ENCODE results near the gene SEMA5B. TPM values are rescaled to one million over a fixed set of nuclear protein-coding genes. Genes with fewer than 3 reads are reported as not detected.

Gene SEMA5B
- total and polyA plus RNA-seq, 4 donors: 0.20 to 1.1 (median 0.23) TPM

DNA sequence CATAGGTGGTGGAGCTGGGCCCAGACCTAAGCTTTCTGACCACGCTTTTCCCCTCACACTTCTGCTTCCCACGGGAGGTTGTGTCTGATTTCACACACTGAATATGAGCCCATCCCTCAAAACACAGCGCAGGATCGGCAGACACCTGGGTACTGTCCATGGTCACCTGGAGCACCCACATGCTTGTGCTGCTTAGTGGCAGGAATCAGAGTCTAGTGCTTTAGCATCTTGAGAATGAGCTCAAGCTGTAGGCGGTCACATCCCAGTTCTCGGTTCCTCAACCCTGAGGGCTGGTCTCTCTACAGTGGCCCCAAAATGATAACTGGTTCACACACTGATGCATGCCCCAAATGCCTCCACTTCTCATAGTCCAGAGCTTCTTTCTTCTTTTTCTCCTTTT, 111.0 kb downstream of the SEMA5B start:
- Histone ChIP-seq H3K36me3 (ENCODE audit: control insufficient read depth in 4 of 4, insufficient read depth in 3 of 4, low read depth in 1 of 4, low read length in 3 of 4) (no peaks in the 10 kb centered on the region), H3K4me1 (ENCODE audit: control insufficient read depth in 4 of 4, insufficient read depth in 4 of 4, low read length in 3 of 4) (no peaks in the 10 kb centered on the region), H3K9ac (ENCODE audit: low read depth in 1 of 2, low read length in 2 of 2) (no peak overlapping the region), H3K9me3 (ENCODE audit: control insufficient read depth in 4 of 4, low read length in 3 of 4) (no peaks in the 10 kb centered on the region), H3K27me3 (ENCODE audit: control insufficient read depth in 4 of 4, insufficient read depth in 4 of 4, low read length in 3 of 4) (peaks cover 0 to 7% (median under 1%) of the 10 kb centered on the region in 4 donors), H3K27ac (ENCODE audit: low read depth in 1 of 2, low read length in 2 of 2) (no peak overlapping the region), H3K4me3 (ENCODE audit: low read depth in 1 of 3, low read length in 3 of 3) (no peak overlapping the region)
- 79% methylated on average over 6 of the region's 6 CpGs for WGBS
- DNase-seq (ENCODE audit: low spot score): no peak
- TF ChIP-seq YY1 (IDR thresholded peaks at IDR 0.05): no peak
- no peak for TF ChIP-seq CTCF (IDR thresholded peaks at IDR 0.05; ENCODE audit: low read depth, low read length, missing input control)

DNA sequence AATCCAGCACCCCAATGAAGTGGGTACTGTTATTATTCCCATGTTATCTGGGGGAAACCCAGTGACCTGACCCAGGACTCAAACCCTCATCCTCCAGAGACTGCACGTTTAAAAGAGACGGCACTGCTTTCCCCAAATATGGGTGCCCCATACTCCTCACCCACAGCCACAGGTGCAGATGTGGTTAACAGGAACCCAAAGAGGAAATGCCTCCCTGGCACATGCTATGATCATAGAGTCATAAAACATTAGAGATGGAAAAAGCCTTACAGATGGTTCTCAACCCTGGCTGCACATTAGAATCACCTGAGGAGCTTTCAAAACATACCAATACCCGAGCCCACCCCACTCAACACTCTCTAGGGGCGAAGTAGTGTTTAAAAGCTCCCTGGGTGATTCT, 111.5 kb downstream of the SEMA5B start:
- WGBS: 80% methylated on average over 4 of the region's 4 CpGs
- Histone ChIP-seq H3K4me3 (ENCODE audit: low read depth in 1 of 3, low read length in 3 of 3) (no peak overlapping the region), H3K36me3 (ENCODE audit: control insufficient read depth in 4 of 4, insufficient read depth in 3 of 4, low read depth in 1 of 4, low read length in 3 of 4) (no peaks in the 10 kb centered on the region), H3K27me3 (ENCODE audit: control insufficient read depth in 4 of 4, insufficient read depth in 4 of 4, low read length in 3 of 4) (peaks cover 0 to 7% (median 0%) of the 10 kb centered on the region in 4 donors), H3K9me3 (ENCODE audit: control insufficient read depth in 4 of 4, low read length in 3 of 4) (no peaks in the 10 kb centered on the region), H3K9ac (ENCODE audit: low read depth in 1 of 2, low read length in 2 of 2) (no peak overlapping the region), H3K27ac (ENCODE audit: low read depth in 1 of 2, low read length in 2 of 2) (no peak overlapping the region), H3K4me1 (ENCODE audit: control insufficient read depth in 4 of 4, insufficient read depth in 4 of 4, low read length in 3 of 4) (no peaks in the 10 kb centered on the region)
- no peak for DNase-seq (ENCODE audit: low spot score)
- TF ChIP-seq ATF3 (IDR thresholded peaks at IDR 0.05): no peak
- no peak for TF ChIP-seq RXRA (IDR thresholded peaks at IDR 0.05)
- no peak for TF ChIP-seq HNF4A (conservative IDR thresholded peaks at IDR 0.05)

- H3K27ac ChIP-seq (ENCODE audit: low read depth in 1 of 2, low read length in 2 of 2): no peak overlapping the region
- TF ChIP-seq, protein P1, sequence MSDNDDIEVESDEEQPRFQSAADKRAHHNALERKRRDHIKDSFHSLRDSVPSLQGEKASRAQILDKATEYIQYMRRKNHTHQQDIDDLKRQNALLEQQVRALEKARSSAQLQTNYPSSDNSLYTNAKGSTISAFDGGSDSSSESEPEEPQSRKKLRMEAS (IDR thresholded peaks at IDR 0.05): no peak
- no peak for TF ChIP-seq HNF4A (conservative IDR thresholded peaks at IDR 0.05)
- no peak for TF ChIP-seq REST (IDR thresholded peaks at IDR 0.05)
- no peak for TF ChIP-seq JUND (IDR thresholded peaks at IDR 0.05)
- no peak for TF ChIP-seq NR2F2 (IDR thresholded peaks at IDR 0.05)
- no peak for TF ChIP-seq TAF1 (conservative IDR thresholded peaks at IDR 0.05)
- no peak for TF ChIP-seq HNF4G (IDR thresholded peaks at IDR 0.05)
- no peak for TF ChIP-seq ATF3 (IDR thresholded peaks at IDR 0.05)
- TF ChIP-seq SP1 (IDR thresholded peaks at IDR 0.05): no peak
- TF ChIP-seq GABPA (IDR thresholded peaks at IDR 0.05 in 1 of 2, conservative IDR thresholded peaks at IDR 0.05 in 1 of 2): no peak
- TF ChIP-seq YY1 (IDR thresholded peaks at IDR 0.05): no peak
- TF ChIP-seq RAD21 (IDR thresholded peaks at IDR 0.05): no peak
- TF ChIP-seq FOXA1 (IDR thresholded peaks at IDR 0.05): no peak
- no peak for TF ChIP-seq EGR1 (IDR thresholded peaks at IDR 0.05; ENCODE audit: low read depth in 2 of 2)
- TF ChIP-seq, protein P2, sequence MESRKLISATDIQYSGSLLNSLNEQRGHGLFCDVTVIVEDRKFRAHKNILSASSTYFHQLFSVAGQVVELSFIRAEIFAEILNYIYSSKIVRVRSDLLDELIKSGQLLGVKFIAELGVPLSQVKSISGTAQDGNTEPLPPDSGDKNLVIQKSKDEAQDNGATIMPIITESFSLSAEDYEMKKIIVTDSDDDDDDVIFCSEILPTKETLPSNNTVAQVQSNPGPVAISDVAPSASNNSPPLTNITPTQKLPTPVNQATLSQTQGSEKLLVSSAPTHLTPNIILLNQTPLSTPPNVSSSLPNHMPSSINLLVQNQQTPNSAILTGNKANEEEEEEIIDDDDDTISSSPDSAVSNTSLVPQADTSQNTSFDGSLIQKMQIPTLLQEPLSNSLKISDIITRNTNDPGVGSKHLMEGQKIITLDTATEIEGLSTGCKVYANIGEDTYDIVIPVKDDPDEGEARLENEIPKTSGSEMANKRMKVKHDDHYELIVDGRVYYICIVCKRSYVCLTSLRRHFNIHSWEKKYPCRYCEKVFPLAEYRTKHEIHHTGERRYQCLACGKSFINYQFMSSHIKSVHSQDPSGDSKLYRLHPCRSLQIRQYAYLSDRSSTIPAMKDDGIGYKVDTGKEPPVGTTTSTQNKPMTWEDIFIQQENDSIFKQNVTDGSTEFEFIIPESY (IDR thresholded peaks at IDR 0.05): no peak
- H3K9ac ChIP-seq (ENCODE audit: low read depth in 1 of 2, low read length in 2 of 2): no peak overlapping the region
- H3K36me3 ChIP-seq (ENCODE audit: control insufficient read depth in 4 of 4, insufficient read depth in 3 of 4, low read depth in 1 of 4, low read length in 3 of 4): no peaks in the 10 kb centered on the region
- WGBS: 84% methylated on average over 17 of the region's 17 CpGs
- H3K27me3 ChIP-seq (ENCODE audit: control insufficient read depth in 4 of 4, insufficient read depth in 4 of 4, low read length in 3 of 4): peaks cover 0 to 7% (median 0%) of the 10 kb centered on the region in 4 donors
- no peaks in the 10 kb centered on the region for H3K9me3 ChIP-seq (ENCODE audit: control insufficient read depth in 4 of 4, low read length in 3 of 4)
- H3K4me3 ChIP-seq (ENCODE audit: low read depth in 1 of 3, low read length in 3 of 3): no peak overlapping the region
- no peak for DNase-seq (ENCODE audit: low spot score)
- no peaks in the 10 kb centered on the region for H3K4me1 ChIP-seq (ENCODE audit: control insufficient read depth in 4 of 4, insufficient read depth in 4 of 4, low read length in 3 of 4)
Observed at GRCh38 chr3:122915300-122916055, 112.1 kb downstream of the SEMA5B start.

Data from liver (tissue), 9 donors.